HG03469 (cell line): ENCODE data around the gene POPDC2.
"Not testable (repeated sequence)": the region's sequence is repeated elsewhere in the genome, so short reads cannot be mapped to it uniquely, and the experiment has no call there.

Experiments
- ATAC-seq: cut with Tn5 transposase; IDR thresholded peaks from one replicate; pipeline ENCODE4 v1.9.1; 2021; ENCODE audit warnings: mild to moderate bottlenecking, moderate library complexity, moderate number of reproducible peaks; ENCODE audit not compliant: unreplicated experiment

Gene POPDC2

DNA sequence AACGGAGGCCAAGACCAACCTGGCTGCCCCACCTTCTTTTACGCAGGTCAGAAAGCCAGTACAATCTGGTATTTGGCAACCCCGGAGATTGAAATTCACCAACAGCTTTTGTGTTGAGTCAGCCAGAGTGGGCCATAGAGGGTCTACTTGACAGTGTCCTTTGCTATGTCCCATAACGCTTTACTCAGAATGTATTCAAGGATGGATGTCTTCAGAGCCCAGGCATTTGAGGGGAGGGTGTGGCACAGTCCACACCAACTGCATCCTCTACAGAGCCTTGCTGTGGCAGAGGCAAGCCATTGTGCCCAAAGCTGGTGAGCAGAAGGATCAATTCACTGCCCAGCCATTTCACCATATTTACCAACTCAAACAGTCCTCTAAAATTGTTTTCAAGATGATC, 44.3 kb downstream of the POPDC2 start:
- no peak for ATAC-seq

DNA sequence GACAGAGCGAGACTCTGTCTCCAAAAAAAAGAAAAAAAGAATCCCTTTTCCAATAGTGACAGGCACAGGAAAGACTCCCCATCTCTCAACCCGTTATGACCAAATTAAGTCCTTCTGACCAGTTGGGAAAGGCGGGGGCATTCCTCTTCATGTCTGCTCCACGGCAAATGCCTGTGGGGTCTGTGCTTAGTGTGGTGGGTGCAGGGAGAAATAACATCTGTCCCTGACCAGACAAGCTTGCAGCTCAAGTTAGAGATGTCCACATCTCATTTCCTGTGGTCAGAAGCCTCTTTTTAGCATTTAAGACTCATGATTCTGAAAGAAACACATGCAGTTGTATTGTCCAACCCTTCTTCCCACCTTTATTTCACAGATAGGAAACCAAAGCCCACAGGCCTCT, 46.5 kb downstream of the POPDC2 start:
- ATAC-seq: no peak

DNA sequence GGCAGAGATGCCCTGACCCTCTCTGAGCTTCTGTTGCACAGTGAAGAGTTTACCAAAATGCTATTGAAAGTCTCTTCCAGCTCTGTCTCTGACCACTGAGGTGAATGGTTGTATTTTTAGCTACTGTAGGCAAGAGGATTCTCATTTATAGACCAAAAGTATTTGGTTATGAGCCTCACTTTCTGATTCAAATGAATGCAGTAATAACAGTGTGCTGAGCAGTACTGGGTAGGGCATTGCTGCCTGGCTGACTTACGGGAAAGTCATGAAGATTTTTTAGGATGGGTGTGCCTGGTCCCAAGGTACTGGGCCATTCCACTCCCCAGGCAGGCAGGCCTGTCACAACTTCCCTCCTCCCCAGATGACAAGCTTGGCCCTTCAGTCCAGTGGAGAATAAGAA, 47.2 kb downstream of the POPDC2 start:
- ATAC-seq: no peak

DNA sequence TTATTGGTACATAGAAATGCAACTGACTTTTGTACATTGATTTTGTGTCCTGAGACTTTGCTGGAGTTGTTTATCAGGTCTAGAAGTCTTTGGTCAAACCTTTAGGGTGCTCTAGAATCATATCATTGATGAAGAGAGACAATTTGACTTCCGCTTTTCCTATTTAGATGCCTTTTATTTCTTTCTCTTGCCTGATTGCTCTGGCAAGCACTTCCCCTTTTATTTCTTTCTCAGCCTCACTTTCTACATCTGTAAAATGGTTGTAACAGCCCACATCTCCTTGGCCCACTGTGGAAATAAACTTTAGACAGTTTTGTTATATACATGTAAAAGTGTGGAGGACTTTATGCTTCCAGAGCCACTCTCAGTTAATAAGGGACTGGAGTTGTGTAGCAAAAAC, 48.7 kb downstream of the POPDC2 start:
- no peak for ATAC-seq

DNA sequence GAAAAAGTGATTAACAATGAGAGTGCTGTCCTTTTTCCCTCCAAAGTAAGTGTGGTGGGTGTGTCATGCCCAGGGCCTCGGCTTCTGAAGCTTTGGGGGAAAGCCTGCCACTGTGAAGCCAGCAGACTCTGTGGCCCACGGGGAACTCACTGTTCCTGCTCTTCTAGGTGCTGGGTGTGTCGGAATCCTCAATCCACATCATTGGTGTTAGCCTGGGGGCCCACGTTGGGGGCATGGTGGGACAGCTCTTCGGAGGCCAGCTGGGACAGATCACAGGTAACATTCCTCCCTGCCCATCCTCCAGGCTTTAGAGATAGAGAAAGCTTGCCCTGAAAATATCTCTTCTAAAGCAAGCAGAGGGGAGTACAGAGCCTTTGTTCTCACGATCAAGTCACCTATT, 51.1 kb downstream of the POPDC2 start:
- no peak for ATAC-seq

DNA sequence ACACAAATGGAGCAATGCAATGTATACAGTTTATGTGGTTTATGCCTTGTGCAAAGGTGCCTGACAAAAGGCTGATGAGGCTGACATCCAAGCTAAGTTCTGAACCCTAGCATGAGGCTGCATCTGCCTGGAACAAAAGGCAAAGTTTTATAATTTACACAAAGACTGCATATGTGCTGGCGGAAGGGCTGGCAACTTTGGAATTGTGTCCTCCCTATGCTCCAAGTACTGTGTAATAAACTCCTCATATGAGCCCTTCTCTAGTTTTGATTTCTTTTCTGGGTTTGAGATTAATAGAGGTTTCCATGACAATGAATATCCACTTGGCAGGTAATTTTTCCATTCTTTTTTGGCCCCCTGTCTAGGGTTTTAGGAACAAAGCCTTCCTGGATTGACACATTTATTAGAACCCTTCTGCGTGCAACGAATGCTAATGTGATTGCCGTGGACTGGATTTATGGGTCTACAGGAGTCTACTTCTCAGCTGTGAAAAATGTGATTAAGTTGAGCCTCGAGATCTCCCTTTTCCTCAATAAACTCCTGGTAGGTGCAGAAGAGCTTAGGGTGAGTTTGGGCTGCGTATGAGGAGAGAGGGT, 51.9 kb downstream of the POPDC2 start:
- no peak for ATAC-seq

DNA sequence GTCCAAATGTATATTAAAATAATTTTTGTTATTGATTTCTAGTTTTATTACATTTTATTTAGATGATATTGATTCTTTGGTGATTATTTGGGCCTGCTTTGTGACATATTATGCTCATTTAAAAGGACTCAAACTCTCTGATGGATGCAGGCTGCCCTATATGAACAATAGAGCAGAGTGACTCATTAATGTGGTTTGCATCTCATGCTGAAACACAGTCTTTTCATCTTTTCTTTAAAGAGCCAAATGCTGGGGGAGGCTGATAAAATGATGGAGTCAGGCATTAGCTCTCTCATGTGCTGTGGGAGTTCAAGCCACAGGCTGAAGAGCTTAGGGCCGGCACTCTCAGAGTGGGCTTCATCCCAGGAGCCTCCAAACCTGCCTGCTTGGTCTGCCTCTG, 55.5 kb downstream of the POPDC2 start:
- ATAC-seq: no peak

DNA sequence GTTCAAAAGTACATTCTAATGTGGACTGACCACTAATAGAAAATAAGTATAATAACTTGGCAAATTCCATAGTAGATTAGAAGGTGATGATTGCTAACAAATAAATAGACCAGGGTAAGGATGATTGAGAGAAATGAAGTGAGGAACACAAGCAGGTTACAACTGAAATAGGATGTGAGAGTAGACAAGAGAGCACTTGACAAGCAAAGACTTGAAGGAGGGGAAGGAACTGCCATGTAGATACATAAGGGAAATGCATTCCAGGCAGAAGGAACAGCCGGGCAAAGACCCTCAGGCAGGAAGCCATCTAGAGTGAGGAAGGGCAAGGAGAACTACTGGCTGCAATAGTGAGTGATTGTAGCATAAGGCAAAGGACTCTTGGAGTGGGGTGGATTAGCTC, 57.7 kb downstream of the POPDC2 start:
- ATAC-seq: no peak

DNA sequence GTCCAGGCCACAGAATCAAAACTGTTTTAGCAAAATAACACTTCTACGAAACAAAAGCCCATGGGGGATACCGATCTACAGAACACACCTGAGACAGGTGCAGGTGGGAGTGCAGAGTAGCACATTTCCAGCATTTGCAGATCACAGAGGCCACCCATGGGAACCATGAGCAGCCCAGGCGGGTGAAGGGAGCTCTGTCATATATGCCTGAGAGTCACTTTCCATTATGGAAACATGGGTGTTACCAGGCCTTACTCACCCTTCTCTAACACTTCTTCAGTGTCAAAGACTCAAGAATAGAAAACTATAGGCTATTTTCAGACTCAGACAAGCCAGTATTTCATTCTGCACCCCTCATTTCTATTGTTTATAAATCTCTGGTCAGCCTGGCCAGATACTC, 59.2 kb downstream of the POPDC2 start:
- ATAC-seq: no peak

DNA sequence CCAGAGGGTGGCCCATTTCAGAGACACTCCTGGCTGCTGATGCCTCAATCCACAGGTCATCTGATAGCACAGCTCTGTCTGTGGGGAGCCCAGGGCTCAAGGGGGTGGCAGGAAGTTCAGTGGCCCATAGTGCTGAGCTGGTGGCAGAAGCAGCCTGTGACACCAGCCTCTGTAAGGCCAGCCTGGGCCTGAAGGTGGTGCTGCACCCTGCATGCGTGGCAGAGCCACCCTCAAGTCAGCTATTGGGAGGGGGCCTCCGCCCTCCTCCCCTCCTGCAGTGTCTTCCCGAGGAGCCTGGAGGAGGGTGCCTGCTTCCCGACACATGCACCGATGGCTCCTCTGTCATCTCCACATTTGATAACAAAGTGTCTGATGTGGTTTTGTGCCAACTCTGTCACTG, 59.7 kb downstream of the POPDC2 start:
- ATAC-seq: peak; percentile 41

DNA sequence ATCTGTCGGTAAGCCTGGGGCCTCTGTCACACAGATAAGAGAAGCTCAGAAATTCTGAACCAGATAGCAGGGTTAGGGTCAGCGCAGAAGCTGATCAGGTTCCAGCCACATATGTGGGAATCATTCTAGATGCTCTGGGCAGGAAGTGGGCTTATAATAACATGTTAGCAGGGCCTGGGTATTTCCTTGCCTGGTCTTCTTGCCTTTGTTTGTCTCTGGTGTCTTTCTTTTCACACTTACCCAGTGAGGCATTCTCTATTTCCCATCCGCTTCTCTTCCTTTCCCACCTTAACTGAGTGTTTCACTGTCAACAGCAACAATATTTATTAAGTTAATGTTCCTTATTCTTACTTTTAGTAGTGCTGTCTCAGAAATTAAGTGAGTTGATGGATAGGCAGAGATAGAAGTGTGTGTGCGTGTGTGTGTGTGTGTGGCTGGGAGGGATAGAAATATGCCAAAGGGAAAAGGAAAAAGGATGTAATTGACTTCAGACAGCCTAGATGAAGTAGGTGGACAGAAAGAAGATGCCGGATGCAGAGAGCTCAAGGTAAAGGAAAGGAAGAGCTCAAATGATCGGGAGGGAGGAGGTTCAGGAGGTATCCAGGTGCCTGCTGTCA, 60.7 kb downstream of the POPDC2 start:
- no peak for ATAC-seq

DNA sequence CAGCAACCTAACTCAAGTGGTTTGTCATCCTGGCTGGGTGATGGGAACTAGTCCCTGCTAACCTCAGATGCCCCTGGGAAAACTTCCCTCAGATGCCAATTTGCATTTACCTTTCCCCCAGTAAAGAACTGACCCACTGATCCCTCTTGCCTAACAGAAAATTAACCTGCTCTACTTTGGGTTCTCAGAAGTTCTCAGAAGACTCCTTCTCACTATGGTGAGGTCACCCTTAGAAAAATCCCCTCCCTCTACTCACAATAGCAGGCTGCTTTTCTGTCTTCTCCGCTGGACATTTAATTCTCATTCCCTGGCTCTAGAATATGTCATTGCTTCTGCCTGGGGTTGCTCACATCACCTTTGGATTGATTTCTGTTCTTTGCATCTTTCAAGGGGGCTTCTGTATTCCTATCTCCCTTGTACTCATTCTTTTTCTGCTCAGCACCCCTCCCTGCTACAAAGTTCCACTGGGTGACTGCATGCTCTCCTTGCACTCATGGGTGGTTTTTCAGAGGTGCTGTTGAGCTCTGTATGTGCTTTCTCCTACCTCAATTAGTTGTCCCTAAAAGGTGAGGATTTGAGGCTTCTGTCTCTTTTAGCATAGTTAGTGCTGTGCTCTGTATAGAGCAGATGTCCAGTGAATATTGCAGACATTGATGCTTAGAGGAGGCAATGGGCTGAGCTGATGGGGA, 61.8 kb downstream of the POPDC2 start:
- ATAC-seq: no peak

DNA sequence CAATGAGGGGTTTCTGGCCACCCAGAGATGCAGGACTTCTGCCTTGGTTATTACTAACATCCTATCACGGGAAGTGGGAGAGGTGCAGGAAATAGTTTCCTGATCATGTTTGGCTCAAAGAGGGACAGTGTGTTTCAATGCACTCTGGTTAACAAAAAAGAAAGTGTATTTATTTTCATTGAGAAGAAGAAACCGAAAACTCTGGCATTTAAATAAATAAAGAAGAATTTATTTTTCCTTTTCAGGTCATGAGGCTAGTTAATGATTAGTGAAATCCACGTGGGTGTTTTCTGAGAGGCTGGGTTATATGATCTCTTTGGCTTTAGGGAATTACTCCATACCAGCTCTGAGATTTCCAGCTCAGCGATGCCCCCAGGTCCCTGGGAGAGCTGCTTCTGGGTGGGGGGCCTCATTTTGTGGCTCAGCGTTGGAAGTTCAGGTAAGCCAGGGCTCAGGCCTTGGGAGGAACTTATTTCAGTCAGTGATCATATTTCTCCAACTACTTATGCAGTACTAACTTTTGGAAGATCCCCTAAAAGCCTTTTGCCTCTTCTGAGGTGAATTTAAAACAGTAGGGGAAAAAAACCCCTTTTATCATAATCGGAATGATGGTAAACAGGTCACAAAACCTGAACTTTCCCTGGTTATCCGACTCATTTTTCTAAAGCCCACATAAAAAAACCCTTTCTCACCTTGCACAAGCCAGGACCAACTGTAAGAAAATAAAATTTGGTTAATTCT, 62.7 kb downstream of the POPDC2 start, which contains the start of gene PLA1A:
PLA1A (plus strand) TSS at position 338 of the 741 bp plus-strand sequence; CDS start at position 367, 29 bp downstream.
- ATAC-seq: no peak

DNA sequence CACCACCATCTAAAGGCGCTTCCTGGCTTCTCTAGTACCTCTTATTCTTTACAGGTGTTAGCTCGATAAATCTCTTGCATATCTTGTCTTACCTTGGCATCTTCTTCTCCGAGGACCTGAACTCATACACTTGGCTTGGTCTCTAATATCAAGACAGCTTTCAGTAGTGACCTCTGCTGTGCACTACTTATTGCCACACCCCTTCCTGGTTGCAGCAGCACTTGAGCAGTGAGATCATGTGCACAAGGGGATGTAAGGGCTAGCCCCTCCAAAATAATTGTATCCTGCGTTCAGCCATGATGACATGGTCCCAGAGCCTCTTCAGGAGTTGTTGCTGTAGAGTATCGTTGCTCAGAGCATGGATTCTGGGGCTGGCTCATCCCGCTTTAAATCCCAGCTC, 64.0 kb downstream of the POPDC2 start:
- no peak for ATAC-seq

DNA sequence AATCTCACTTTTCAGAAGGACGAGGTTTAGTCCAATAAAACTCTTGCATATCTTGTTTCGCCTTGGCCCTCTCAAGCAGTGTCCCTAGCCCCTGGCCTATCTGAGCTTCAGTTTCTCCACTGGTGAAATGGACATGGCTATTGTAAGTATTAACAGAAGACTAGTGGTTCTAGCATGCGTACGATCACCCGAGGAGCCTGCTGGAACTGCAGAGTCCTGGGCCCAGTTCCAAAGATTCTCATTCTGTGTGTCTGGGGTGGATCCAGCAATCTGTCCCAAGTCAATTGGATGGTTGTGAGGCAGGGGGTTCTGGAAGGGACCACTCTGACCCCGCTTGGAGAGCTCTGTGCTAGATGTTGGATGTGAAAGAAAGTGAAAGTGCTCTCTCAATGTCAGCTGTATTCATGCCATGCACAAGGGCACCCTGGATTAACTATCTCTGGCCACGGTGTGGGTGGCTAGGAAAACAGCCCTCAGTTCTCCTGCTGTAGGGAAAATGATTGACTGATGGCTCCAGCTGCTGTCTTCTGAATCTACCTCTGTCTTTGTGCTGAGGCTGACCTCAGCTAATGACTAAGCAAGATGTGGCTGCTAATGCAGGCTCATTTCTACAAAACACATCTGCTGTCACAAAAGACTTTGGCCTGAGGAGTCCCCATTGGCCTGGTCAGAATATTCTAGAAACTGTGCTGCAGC, 64.6 kb downstream of the POPDC2 start:
- ATAC-seq: no peak

DNA sequence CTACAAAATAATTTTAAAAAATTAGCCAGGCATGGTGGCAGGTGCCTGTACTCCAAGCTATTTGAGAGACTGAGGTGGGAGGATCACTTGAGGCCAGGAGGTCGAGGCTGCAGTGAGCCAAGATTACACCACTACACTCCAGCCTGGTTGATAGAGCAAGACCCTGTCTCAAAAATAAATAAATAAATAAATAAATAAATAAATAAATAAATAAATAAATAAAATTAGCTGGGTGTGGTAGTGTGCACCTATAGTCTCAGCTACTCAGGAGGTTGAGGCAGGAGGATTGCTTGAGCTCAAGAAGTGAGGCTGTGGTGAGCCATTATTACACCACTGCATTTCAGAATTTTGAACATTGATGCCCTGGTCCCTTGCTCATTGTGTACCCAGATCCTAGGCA, 65.5 kb downstream of the POPDC2 start:
- not testable (repeated sequence) for ATAC-seq

DNA sequence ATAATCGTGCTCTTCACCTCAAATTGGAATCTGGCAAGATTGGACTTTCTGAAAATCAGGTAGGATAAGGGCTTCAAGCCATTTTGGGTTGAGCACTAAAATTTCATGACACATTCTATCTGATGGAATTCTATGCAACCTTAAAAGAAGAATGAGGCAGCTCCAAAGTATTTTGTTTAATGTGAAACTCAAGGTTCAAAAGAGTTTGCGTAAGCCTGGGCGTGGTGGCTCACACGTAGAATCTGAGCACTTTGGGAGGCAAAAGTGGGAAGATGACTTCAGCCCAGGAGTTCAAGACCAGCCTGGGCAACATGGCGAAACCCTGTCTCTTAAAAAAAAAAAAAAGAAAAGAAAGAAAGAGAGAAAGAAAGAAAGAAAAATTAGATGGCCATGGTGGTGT, 66.3 kb downstream of the POPDC2 start:
- ATAC-seq: no peak

DNA sequence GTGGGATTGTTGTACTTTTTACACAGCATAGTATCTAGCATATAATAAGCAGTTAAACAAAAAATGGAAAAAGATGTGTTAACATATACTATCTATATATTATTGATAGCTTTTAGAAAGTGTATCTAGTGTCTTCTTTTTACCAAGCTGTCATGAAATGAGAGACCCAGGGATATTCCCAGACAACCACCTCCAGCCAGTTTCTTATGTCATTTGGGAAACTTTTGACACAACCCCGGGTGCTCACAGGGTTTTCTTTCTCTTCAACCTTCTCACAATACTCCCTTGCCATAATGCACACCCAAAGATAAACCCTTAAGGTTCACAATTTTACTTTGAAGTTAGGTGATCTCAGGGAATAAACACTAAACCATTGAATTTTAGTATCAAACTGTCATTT, 67.5 kb downstream of the POPDC2 start:
- no peak for ATAC-seq
